Activated naive CD8-positive, alpha-beta T cell treated with anti-CD3 and anti-CD28 coated beads for 36 hours (primary cell): Measurements from ENCODE around the gene WASF3. TPM values are rescaled to one million over a fixed set of nuclear protein-coding genes. Genes with fewer than 3 reads are reported as not detected.
A peak's percentile ranks its signal among the peaks of the same experiment; 100 is the strongest.

Source experiments
- DNase-seq: peaks from one replicate; pipeline ENCODE4 v3.0.0; 2021
- H3K27ac Mint-ChIP-seq: one replicate; pipeline ENCODE4 v1.8.0; 2022; ENCODE audit warnings: mild to moderate bottlenecking, moderate library complexity, mixed read lengths
- H3K27me3 Mint-ChIP-seq: one replicate; pipeline ENCODE4 v1.8.0; 2022; ENCODE audit warnings: mild to moderate bottlenecking, mixed read lengths
- H3K36me3 Mint-ChIP-seq: one replicate; pipeline ENCODE4 v1.8.0; 2021; ENCODE audit warnings: mild to moderate bottlenecking, mixed read lengths
- H3K4me1 Mint-ChIP-seq: one replicate; pipeline ENCODE4 v1.8.0; 2021; ENCODE audit warnings: mixed read lengths
- H3K4me3 Mint-ChIP-seq: one replicate; pipeline ENCODE4 v1.8.0; 2022; ENCODE audit warnings: mild to moderate bottlenecking, moderate library complexity, mixed read lengths
- H3K9me3 Mint-ChIP-seq: one replicate; pipeline ENCODE4 v1.8.0; 2022; ENCODE audit warnings: mixed read lengths
- total RNA-seq, 2 experiments: library from RNA; stranded (reverse); gene quantifications; one replicate each; pipeline ENCODE4 v1.2.3, GENCODE V29; 2021

Gene WASF3
- total RNA-seq: under 1 TPM; 0.22 to 0.37 TPM

- Mint-ChIP-seq H3K9me3 (no peaks in the 10 kb centered on the region), H3K27ac (no peak within 1 kb of the TSS), H3K4me1 (peaks cover 3% of the 10 kb centered on the region), H3K36me3 (no peaks in the 10 kb centered on the region), H3K4me3 (peak within 1 kb of the TSS; percentile 50), H3K27me3 (peaks cover 45% of the 10 kb centered on the region)
- peak; percentile 66 for DNase-seq
These were observed at the start of gene WASF3 for GRCh38 chr13:26557393-26558073. Gene WASF3 (plus strand): TSS chr13:26557683. CDS start chr13:26642271, 84,588 bp downstream.

- Mint-ChIP-seq H3K4me3 (no peak overlapping the region), H3K4me1 (no peaks in the 10 kb centered on the region), H3K27me3 (peaks cover 12% of the 10 kb centered on the region), H3K36me3 (no peaks in the 10 kb centered on the region), H3K9me3 (peaks cover 13% of the 10 kb centered on the region), H3K27ac (no peak overlapping the region)
- no peak for DNase-seq
These were observed 48.6 kb upstream of the WASF3 start for GRCh38 chr13:26508885-26509284.

GRCh38 chr13:26509491-26509890 lies 48.0 kb upstream of the WASF3 start:
- H3K36me3 Mint-ChIP-seq: no peaks in the 10 kb centered on the region
- H3K27ac Mint-ChIP-seq: no peak overlapping the region
- no peak for DNase-seq
- peaks cover 13% of the 10 kb centered on the region for H3K9me3 Mint-ChIP-seq
- H3K4me1 Mint-ChIP-seq: no peaks in the 10 kb centered on the region
- H3K27me3 Mint-ChIP-seq: peaks cover 13% of the 10 kb centered on the region
- no peak overlapping the region for H3K4me3 Mint-ChIP-seq

GRCh38 chr13:26513931-26514330 lies 43.6 kb upstream of the WASF3 start:
- Mint-ChIP-seq H3K9me3 (peaks cover 10% of the 10 kb centered on the region), H3K27me3 (peaks cover 13% of the 10 kb centered on the region), H3K27ac (no peak overlapping the region), H3K36me3 (no peaks in the 10 kb centered on the region), H3K4me3 (no peak overlapping the region), H3K4me1 (no peaks in the 10 kb centered on the region)
- no peak for DNase-seq

GRCh38 chr13:26515721-26516120 lies 41.8 kb upstream of the WASF3 start:
- Mint-ChIP-seq H3K27ac (no peak overlapping the region), H3K4me1 (no peaks in the 10 kb centered on the region), H3K27me3 (peaks cover 13% of the 10 kb centered on the region), H3K4me3 (no peak overlapping the region), H3K9me3 (no peaks in the 10 kb centered on the region), H3K36me3 (no peaks in the 10 kb centered on the region)
- DNase-seq: no peak

GRCh38 chr13:26517936-26518335 lies 39.5 kb upstream of the WASF3 start:
- Mint-ChIP-seq H3K36me3 (no peaks in the 10 kb centered on the region), H3K27me3 (peaks cover 7% of the 10 kb centered on the region)

GRCh38 chr13:26518451-26518959 lies 39.0 kb upstream of the WASF3 start:
- Mint-ChIP-seq H3K4me3 (no peak overlapping the region), H3K27ac (no peak overlapping the region), H3K36me3 (no peaks in the 10 kb centered on the region), H3K4me1 (no peaks in the 10 kb centered on the region), H3K9me3 (no peaks in the 10 kb centered on the region), H3K27me3 (peaks cover 5% of the 10 kb centered on the region)
- no peak for DNase-seq

More at GRCh38 chr13:26517936-26518335, 39.5 kb upstream of the WASF3 start:
- no peak overlapping the region for H3K4me3 Mint-ChIP-seq
- no peak for DNase-seq
- H3K27ac Mint-ChIP-seq: no peak overlapping the region
- no peaks in the 10 kb centered on the region for H3K9me3 Mint-ChIP-seq
- no peaks in the 10 kb centered on the region for H3K4me1 Mint-ChIP-seq

- Mint-ChIP-seq H3K4me3 (no peak overlapping the region), H3K36me3 (no peaks in the 10 kb centered on the region), H3K27ac (no peak overlapping the region), H3K27me3 (no peaks in the 10 kb centered on the region), H3K9me3 (no peaks in the 10 kb centered on the region), H3K4me1 (no peaks in the 10 kb centered on the region)
- DNase-seq: no peak
These were observed 34.9 kb upstream of the WASF3 start for GRCh38 chr13:26522571-26522970.

- H3K4me3 Mint-ChIP-seq: no peak overlapping the region
- no peak for DNase-seq
- H3K4me1 Mint-ChIP-seq: no peaks in the 10 kb centered on the region
- H3K36me3 Mint-ChIP-seq: no peaks in the 10 kb centered on the region
- no peaks in the 10 kb centered on the region for H3K9me3 Mint-ChIP-seq
- no peaks in the 10 kb centered on the region for H3K27me3 Mint-ChIP-seq
- H3K27ac Mint-ChIP-seq: no peak overlapping the region
These were observed 34.5 kb upstream of the WASF3 start for GRCh38 chr13:26523007-26523406.

- no peak for DNase-seq
- Mint-ChIP-seq H3K4me3 (no peak overlapping the region), H3K36me3 (no peaks in the 10 kb centered on the region), H3K27ac (no peak overlapping the region), H3K4me1 (no peaks in the 10 kb centered on the region), H3K27me3 (peaks cover 4% of the 10 kb centered on the region), H3K9me3 (no peaks in the 10 kb centered on the region)
These were observed 32.0 kb upstream of the WASF3 start for GRCh38 chr13:26525528-26525927.

GRCh38 chr13:26526702-26527216 lies 30.7 kb upstream of the WASF3 start:
- Mint-ChIP-seq H3K36me3 (no peaks in the 10 kb centered on the region), H3K27ac (no peak overlapping the region), H3K4me3 (no peak overlapping the region), H3K4me1 (no peaks in the 10 kb centered on the region), H3K9me3 (no peaks in the 10 kb centered on the region), H3K27me3 (peaks cover 4% of the 10 kb centered on the region)
- DNase-seq: no peak

GRCh38 chr13:26528527-26528926 lies 29.0 kb upstream of the WASF3 start:
- Mint-ChIP-seq H3K36me3 (no peaks in the 10 kb centered on the region), H3K27ac (no peak overlapping the region), H3K4me1 (no peaks in the 10 kb centered on the region), H3K4me3 (no peak overlapping the region), H3K9me3 (no peaks in the 10 kb centered on the region), H3K27me3 (peaks cover 4% of the 10 kb centered on the region)
- no peak for DNase-seq

- no peaks in the 10 kb centered on the region for H3K4me1 Mint-ChIP-seq
- DNase-seq: no peak
- no peak overlapping the region for H3K27ac Mint-ChIP-seq
- H3K27me3 Mint-ChIP-seq: peaks cover 4% of the 10 kb centered on the region
- H3K36me3 Mint-ChIP-seq: no peaks in the 10 kb centered on the region
- H3K9me3 Mint-ChIP-seq: no peaks in the 10 kb centered on the region
- no peak overlapping the region for H3K4me3 Mint-ChIP-seq
These were observed 28.0 kb upstream of the WASF3 start for GRCh38 chr13:26529441-26529840.

- no peak overlapping the region for H3K4me3 Mint-ChIP-seq
- no peaks in the 10 kb centered on the region for H3K4me1 Mint-ChIP-seq
- H3K9me3 Mint-ChIP-seq: no peaks in the 10 kb centered on the region
- peaks cover 4% of the 10 kb centered on the region for H3K27me3 Mint-ChIP-seq
- no peak overlapping the region for H3K27ac Mint-ChIP-seq
- H3K36me3 Mint-ChIP-seq: no peaks in the 10 kb centered on the region
- no peak for DNase-seq
These were observed 25.7 kb upstream of the WASF3 start for GRCh38 chr13:26531742-26532141.

GRCh38 chr13:26534036-26534726 lies 23.3 kb upstream of the WASF3 start:
- no peak for DNase-seq
- Mint-ChIP-seq H3K27me3 (peaks cover 6% of the 10 kb centered on the region), H3K4me3 (no peak overlapping the region), H3K9me3 (no peaks in the 10 kb centered on the region), H3K27ac (no peak overlapping the region), H3K36me3 (no peaks in the 10 kb centered on the region), H3K4me1 (no peaks in the 10 kb centered on the region)
